ENCODE data around the gene MAIP1. TPM values are rescaled to one million over a fixed set of nuclear protein-coding genes. Genes with fewer than 3 reads are reported as not detected.

Gene MAIP1
- polyA plus RNA-seq, 1 of the 3 experiments (the other 2 are of a cell fraction), result 11.5 TPM

- Histone ChIP-seq H3F3A (replicated peaks; ENCODE audit: insufficient read depth) (peaks cover 33% of the 10 kb centered on the region), H3K9ac (no peak overlapping the region), H4K20me1 (ENCODE audit: insufficient read depth) (no peaks in the 10 kb centered on the region), H3K9me2 (no peaks in the 10 kb centered on the region), H3K9me3 (no peaks in the 10 kb centered on the region), H3K4me1 (ENCODE audit: control insufficient read depth in 1 of 2, insufficient read depth in 2 of 2, low read depth in 1 of 2, low read length in 1 of 2) (peaks cover 0 to 8% of the 10 kb centered on the region in 2 experiments; a peak in 1 of 4 replicates), H2AFZ (ENCODE audit: low read depth) (no peak overlapping the region), H3K4me2 (no peak overlapping the region), H3K79me2 (ENCODE audit: insufficient read depth) (peaks cover 27% of the 10 kb centered on the region), H3K27me3 (ENCODE audit: insufficient read depth) (no peaks in the 10 kb centered on the region), H3K4me3 (ENCODE audit: low read depth in 2 of 2, low read length in 1 of 2) (no peak overlapping the region), H3K36me3 (replicated peaks in 1 of 2; ENCODE audit: control insufficient read depth in 1 of 2, insufficient read depth in 2 of 2, low read length in 1 of 2) (peaks cover 56 to 74% of the 10 kb centered on the region in 2 experiments), H3K27ac (ENCODE audit: low read depth in 2 of 2, low read length in 1 of 2) (no peak overlapping the region)
- POLR2A ChIA-PET, result no interaction called here
- DNase-seq, result no peak
- CTCF ChIA-PET, result no interaction called here
- 81% methylated on average over 4 of the region's 4 CpGs for WGBS (ENCODE audit: low lambda C conversion rate)
- TF ChIP-seq, protein P1, sequence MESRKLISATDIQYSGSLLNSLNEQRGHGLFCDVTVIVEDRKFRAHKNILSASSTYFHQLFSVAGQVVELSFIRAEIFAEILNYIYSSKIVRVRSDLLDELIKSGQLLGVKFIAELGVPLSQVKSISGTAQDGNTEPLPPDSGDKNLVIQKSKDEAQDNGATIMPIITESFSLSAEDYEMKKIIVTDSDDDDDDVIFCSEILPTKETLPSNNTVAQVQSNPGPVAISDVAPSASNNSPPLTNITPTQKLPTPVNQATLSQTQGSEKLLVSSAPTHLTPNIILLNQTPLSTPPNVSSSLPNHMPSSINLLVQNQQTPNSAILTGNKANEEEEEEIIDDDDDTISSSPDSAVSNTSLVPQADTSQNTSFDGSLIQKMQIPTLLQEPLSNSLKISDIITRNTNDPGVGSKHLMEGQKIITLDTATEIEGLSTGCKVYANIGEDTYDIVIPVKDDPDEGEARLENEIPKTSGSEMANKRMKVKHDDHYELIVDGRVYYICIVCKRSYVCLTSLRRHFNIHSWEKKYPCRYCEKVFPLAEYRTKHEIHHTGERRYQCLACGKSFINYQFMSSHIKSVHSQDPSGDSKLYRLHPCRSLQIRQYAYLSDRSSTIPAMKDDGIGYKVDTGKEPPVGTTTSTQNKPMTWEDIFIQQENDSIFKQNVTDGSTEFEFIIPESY (IDR thresholded peaks at IDR 0.05; ENCODE audit: borderline replicate concordance, low read depth), result no peak
- no peak for TF ChIP-seq EZH2phosphoT487 (IDR thresholded peaks at IDR 0.05; ENCODE audit: borderline replicate concordance, low read depth)
- no peak for TF ChIP-seq TCF12 (IDR thresholded peaks at IDR 0.05)
- TF ChIP-seq NRF1 (IDR thresholded peaks at IDR 0.05; ENCODE audit: low read depth, low read length), result no peak
- TF ChIP-seq MXI1 (IDR thresholded peaks at IDR 0.05; ENCODE audit: low read depth, low read length), result no peak
- no peak for TF ChIP-seq MEF2A (IDR thresholded peaks at IDR 0.05; ENCODE audit: borderline replicate concordance, low read depth)
- no peak for TF ChIP-seq RFX5 (IDR thresholded peaks at IDR 0.05; ENCODE audit: low read length)
- TF ChIP-seq IRF3 (IDR thresholded peaks at IDR 0.05; ENCODE audit: low read depth, low read length), result no peak
- no peak for TF ChIP-seq ELF1 (IDR thresholded peaks at IDR 0.05)
- no peak for TF ChIP-seq TAF1 (IDR thresholded peaks at IDR 0.05; ENCODE audit: borderline replicate concordance, low read depth, low read length)
- TF ChIP-seq RAD21 (IDR thresholded peaks at IDR 0.05; ENCODE audit: low read length), result no peak
These were observed 23.0 kb upstream of the MAIP1 start for GRCh38 chr2:199932312-199932855.

- Histone ChIP-seq H3K36me3 (replicated peaks in 1 of 2; ENCODE audit: control insufficient read depth in 1 of 2, insufficient read depth in 2 of 2, low read length in 1 of 2) (peaks cover 56 to 68% of the 10 kb centered on the region in 2 experiments), H3K9me3 (no peaks in the 10 kb centered on the region), H3F3A (replicated peaks; ENCODE audit: insufficient read depth) (peaks cover 27% of the 10 kb centered on the region), H3K4me1 (ENCODE audit: control insufficient read depth in 1 of 2, insufficient read depth in 2 of 2, low read depth in 1 of 2, low read length in 1 of 2) (peaks cover 0 to 8% of the 10 kb centered on the region in 2 experiments; a peak in 1 of 4 replicates), H3K27ac (ENCODE audit: low read depth in 2 of 2, low read length in 1 of 2) (no peak overlapping the region), H3K9me2 (no peaks in the 10 kb centered on the region), H3K79me2 (ENCODE audit: insufficient read depth) (peaks cover 18% of the 10 kb centered on the region), H2AFZ (ENCODE audit: low read depth) (no peak overlapping the region), H3K27me3 (ENCODE audit: insufficient read depth) (no peaks in the 10 kb centered on the region), H3K4me2 (no peak overlapping the region), H3K9ac (no peak overlapping the region), H3K4me3 (ENCODE audit: low read depth in 2 of 2, low read length in 1 of 2) (no peak overlapping the region), H4K20me1 (ENCODE audit: insufficient read depth) (no peaks in the 10 kb centered on the region)
- ChIA-PET POLR2A (interaction anchor here (0.6 kb wide), 1 partner anchor 1730 kb away, joined by 3 read pairs; no protein-coding TSS in a partner anchor), CTCF (interaction anchor here (0.7 kb wide), 1 partner anchor 104 kb away, joined by 3 read pairs; no protein-coding TSS in a partner anchor)
- TF ChIP-seq SIN3A (IDR thresholded peaks at IDR 0.05; ENCODE audit: borderline replicate concordance, low read depth, low read length), result no peak
- TF ChIP-seq TAF1 (IDR thresholded peaks at IDR 0.05; ENCODE audit: borderline replicate concordance, low read depth, low read length), result no peak
- TF ChIP-seq YY1 (IDR thresholded peaks at IDR 0.05; ENCODE audit: low read depth), result no peak
- no peak for TF ChIP-seq SMC3 (IDR thresholded peaks at IDR 0.05; ENCODE audit: low read depth, low read length)
- 87% methylated on average over 3 of the region's 3 CpGs for WGBS (ENCODE audit: low lambda C conversion rate)
- no peak for DNase-seq
These were observed 21.9 kb upstream of the MAIP1 start for GRCh38 chr2:199933466-199933865.
